Activated gamma-delta T cell treated with Interleukin-2 at 50 U/mL for 16 hours (primary cell): Measurements from ENCODE around the gene FAM9C.
A peak's percentile ranks its signal among the peaks of the same experiment; 100 is the strongest.

Experiments
- DNase-seq: peaks from one replicate; pipeline ENCODE4 v3.0.0-alpha.2; 2020

FAM9C gene

DNA sequence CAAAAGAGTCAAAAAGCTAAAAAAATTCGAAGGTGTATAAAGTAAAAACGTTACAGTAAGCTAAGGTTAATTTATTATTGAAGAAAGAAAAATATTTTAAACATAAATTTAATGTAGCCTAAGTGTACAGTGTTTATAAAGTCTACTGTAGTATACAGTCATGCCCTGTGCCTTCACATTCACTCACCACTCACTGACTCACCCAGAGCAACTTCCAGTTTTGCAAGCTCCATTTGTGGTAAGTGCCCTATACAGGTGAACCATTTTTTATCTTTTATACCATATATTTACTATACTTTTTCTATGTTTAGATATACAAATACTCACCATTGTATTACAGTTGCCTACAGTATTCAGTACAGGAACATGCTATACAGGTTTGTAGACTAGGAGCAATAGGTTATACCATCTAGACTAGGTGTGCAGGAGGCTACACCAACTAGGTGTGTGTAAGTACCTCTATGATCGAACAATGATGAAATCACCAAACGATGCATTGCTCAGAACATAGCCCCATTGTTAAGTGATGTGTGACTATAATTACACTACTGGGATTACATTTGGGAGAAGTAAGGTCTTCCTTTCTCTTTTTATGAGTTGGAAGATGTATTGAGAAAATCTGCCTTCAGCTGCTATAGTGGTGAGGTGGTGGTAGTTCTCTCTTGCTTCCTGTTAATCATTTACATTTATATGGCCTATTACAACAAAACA lies 42.3 kb downstream of the FAM9C start:
- DNase-seq: no peak

DNA sequence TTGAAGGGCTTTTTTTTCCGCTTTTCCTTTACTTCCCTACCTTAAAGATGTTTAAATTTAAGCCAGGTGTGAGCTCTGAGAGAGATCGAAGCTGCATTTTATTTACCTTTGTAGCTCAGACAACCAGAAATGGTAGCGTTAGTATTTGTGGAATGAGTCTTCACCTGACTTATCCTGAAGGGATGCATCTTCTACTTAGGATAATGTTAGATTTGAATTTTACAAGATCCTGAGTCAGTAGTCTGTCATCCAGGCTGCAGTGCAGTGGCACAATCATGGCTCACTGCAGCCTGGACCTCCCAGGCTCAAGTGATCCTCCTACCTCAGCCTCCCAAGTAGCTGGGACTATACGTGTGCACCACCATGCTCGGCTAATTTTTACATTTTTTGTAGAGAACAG lies 43.3 kb downstream of the FAM9C start:
- no peak for DNase-seq

DNA sequence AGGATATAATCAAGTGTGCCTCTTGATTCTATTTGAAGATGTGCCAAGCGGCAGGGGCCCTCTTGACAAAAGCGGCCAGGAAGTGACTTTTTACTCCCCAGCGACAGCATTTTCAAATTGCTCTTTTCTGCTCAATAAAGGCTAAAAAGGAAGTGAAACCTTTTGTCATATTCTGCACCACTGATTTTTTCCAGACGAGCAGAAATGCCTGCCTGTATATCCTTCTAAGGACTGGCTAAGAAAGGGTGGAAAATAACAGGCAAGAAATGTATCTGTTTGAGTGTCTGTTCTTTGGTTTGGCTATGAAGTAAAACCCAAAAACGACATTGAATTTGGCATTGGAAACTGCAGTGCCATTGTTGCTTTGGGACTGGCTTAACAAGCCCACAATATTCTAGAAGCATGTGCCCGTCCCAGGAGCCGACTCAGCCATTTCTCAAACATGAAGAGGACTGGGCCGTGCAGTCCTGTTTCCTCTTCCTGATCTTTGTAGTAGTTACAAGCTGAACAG lies 44.1 kb downstream of the FAM9C start:
- DNase-seq: peak; percentile 30

DNA sequence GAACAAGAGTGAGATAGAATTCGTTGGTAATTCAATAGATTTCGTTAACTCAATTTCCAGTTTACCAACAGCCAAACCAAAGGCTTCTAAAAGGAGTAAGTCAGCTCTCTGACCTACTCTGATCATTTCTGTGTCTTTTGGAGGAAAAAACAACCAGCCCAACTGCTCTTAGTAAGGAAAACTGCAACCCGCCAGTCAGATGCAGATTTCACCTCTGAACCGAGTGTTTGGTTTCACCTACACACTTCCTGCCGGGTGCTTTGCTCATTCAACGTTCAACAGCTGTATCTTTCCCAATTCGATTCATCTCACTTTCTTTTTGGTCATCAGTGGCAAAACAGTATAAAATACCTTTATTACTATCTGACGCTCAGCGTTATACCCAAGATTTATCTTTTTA lies 45.0 kb downstream of the FAM9C start:
- peak; percentile 22 for DNase-seq

DNA sequence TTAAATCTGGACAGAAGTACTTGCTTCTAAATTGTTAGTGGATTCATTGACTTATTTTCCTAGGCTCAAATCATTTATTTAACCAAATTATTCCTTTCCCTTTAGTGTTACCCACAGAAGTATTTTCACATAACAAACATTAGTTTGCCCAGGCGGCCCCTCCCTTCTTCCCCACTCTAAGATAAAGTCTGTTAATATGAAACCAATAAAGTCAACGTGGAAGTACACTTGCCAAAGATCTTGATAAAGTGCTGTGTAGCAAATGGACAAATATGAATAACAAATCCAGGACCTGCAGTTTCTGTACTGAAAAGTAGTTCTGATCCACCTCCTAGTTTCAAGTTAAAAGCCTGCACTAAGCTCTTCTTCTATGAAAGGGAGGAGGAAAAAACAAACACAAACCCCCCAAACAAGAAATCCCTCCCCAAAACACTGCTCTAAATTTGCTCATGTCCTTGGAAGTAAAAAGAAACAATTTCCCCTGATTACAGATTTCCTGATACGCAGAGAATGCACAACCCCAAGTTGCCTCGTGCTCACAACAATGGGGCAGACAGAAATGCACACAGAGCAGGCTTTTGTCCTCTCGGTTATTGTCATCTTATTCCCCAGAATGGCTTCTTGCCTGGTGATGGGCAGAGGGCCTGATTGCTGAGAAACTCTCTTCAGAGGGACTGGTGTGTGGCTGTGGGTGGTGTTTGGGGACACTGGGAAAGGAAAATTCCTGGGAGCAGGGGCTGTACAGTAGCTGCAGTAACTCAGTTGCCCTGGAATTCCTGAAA lies 46.3 kb downstream of the FAM9C start:
- DNase-seq: no peak

DNA sequence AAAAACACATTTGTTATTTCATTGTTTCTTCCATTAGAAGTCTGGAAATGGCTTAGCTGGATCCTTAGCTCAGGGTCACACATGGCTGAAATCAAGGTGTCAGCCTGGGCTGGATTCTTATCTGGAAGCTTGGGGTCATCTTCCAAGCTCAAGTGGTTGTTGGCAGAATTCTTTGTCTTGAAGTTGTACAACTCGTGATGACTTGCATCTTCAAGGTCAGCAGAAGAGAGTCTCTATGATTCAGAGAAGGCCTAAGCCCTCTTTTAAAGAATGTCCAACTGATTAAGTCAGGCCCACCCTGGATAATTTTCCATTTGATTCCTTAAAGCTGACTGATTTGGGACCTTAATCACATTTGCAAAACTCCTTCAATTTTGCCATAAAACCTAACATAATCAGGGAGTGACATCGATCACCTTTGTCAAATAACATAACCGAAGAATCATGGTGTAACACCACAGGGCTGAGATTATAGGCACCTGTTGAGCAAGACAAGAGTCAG lies 47.4 kb downstream of the FAM9C start:
- no peak for DNase-seq

DNA sequence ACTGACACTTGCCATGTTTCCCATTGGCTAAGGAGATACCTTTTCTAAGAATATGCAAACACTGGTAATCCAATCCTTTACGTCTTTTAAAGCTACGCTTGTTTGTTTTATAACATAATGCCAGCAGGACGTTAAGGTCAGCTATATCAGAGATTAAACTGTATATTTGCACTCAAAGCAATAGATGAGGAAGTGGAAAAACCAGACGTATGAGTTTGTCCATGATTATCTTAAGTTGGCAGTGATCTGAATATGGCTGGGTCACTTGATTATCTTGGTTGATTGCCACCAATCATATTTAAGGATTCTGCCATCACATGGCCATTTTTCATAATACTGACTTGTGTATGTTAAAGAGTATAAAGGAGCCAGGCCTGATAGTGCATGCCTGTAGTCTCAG lies 50.1 kb downstream of the FAM9C start:
- no peak for DNase-seq

DNA sequence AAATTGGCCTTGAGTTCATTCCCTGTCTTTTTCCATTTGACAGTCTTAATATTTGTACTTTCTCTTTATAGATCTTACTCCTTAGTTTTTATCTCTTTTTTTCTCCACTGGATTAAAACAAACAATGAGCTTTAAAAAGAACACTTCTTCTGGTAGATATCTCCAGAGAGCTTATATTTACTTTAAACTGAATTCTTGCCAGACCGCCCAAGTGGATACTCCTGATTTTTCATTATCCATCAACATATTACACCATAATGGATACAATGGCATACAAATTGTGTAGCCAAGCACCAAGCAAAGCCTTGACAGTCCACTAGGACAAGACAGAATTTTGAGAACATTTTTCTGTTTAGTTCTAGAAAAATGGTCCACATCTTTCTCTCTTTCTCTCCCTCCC lies 50.6 kb downstream of the FAM9C start:
- DNase-seq: no peak

DNA sequence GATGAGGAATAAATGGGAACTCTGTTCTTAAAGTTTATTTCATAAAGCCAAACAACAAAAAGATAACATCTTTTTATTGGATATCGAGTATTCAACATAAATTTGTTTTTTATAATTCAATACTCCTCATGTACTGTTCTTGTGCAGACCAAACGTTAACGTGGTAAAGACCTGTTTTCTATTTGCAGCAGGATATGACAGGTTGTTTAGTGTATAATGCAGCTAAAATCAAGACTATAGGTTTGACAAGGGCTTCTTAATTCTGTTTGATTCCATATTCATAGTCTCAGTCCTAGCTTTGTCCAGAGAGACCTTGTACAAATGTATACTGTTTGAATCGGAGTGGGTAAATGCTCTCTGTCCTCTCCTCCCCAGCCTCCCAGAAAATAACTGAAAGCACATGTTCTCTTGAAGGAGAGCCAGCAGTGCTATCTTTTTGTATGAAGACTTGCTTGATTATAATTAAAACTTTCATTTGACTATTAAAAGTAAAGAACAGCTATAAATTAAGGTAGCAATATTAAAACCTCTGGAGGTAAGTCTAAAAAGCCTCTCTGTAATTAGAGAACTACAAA lies 51.8 kb downstream of the FAM9C start:
- no peak for DNase-seq

DNA sequence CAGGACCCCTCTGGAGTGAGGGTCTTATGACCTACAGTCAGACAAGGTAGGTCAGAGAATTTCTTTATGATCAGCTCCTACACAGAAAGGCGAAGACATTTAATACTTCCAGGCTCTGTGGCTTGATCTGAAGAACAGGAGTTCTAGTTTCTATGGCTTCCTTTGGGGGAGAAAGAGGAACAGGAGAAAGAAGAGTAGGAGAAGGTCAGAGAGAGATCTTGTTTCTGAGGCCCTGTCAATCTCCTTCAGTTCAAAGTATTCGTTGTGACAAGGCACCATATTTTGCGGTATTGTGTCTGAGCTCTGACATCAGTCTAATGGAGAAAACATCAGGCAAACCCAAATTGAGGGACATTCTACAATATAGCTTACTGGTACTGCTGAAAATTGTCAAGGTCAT lies 52.8 kb downstream of the FAM9C start:
- DNase-seq: no peak

DNA sequence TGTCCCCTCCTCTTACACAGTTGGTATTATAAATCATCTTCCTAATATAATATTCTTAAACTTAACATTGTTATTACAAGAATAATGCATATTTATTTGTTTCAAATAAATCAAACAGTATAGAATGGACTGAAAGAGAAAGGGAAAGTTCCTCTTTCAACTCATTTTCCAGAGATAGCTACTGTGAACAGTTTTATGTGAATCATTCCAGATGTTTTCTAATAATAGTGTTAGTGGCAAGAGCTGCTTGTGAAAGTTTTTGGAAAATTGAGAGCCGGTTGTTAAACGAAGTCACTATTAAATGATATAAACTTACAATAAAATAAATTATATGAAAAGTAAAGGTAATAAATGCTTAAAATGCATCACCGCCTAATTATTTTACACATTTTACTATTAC lies 55.0 kb downstream of the FAM9C start:
- no peak for DNase-seq

DNA sequence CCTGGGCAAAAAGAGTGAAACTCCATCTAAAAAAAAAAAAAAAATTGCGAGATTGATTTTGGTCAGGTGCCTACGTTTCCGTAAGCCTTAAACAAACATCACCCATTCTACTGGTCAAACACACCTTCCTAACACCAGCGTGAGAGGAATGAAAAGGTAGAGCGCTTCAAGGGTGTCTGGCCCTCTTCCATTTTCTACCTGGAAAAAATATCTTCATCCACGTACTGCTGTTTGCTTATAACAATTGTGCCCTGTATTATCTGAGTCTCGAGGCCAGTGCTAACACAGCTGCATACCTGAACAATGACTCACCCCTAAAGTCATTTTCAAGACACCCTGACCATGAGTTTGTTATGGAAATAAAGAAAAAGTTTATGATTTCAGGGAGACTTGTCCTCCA lies 55.6 kb downstream of the FAM9C start:
- no peak for DNase-seq

DNA sequence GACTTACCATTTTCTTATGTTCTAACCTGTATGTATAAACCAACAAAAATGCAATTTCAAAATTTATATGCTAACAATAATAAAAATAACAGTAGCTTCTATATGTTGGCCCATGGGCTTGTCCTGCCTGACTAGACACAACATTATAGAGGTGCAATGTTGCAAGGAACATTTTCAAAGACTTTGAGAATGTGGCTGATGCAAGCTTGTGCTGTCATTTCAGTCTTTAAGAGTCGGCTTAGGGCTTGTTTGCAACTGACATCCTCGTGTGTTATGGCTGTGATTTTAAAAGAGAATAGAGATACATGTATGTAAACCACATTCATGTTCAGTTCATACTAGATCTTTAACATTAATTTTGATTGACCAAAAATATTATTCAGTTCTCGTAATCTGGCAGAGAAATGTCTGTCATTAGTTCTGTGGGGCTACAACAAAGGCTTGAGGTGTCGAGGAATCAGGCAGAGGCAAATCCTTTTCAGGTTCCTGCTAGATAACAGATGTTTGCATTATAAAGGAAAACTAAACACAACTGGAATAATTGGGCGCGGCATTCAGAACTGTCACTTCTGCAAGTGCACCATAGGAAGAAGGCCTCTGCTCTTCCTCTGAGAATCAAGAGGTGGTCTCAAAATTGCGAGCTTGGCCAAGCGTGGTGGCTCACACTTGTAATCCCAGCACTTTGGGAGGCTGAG lies 56.4 kb downstream of the FAM9C start:
- no peak for DNase-seq

DNA sequence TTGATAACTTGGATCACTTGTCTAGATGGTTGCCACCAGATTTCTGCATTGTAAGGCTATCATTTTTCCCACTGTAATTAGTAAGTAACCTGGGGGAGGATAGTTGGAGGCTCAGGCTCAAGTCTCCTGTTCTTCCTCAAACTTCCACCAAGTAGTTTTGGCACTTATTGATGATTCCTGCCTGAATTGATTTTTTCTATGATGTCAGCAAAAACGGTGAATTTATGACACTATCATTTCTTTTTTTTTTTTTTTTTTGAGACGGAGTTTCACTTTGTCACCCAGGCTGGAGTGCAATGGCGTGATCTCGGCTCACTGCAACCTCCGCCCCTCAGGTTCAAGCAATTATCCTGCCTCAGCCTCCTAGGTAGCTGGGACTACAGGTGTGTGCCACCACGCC lies 57.1 kb downstream of the FAM9C start:
- DNase-seq: no peak

DNA sequence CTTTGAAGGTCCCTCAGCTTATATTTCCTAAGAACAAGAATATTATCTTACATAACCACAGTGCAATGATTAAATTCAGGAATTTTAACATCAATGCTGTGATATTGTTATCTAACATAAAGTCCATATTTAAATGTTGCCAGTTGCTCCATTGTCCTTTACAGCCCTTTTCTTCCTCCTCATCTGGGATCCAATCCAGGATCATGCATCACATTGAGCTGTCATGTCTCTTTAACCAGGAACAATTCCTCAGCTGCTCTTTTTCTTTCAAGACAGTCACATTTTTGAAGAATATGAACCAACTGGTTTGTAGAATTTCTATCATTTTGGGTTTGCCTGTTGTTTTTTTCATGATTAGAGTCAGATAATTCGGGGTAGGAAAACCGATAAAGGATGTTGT lies 57.5 kb downstream of the FAM9C start:
- no peak for DNase-seq

DNA sequence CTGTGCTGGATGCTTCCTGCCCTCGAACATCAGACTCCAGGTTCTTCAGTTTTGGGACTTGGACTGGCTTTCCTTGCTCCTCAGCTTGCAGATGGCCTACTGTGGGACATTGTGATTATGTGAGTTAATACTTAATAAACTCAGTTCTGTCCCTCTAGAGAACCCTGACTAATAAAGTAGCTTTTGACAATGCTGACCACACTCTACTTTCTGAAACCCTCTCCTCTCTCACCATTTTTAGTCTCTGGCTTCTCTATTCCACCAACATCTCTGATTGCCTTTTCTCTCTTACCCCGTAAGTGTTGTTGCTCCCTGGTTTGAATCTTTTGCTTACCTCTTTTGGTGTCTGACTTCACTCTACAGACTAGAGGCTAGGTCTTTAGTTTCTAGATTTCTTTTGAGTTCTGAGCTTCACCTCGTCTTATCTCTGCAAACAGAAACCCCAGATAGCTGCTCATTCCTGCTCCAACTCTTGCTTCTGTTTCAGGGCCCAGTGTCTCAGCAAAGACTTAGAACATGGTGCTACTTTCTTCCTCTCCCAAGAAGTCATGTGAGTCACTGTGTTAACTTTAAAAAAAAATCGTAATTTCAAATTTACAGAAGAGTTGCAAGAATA lies 58.1 kb downstream of the FAM9C start:
- DNase-seq: no peak
